Measurements from ENCODE around the gene FCER1G.
A peak's percentile ranks its signal among the peaks of the same experiment; 100 is the strongest.

The FCER1G gene

DNA sequence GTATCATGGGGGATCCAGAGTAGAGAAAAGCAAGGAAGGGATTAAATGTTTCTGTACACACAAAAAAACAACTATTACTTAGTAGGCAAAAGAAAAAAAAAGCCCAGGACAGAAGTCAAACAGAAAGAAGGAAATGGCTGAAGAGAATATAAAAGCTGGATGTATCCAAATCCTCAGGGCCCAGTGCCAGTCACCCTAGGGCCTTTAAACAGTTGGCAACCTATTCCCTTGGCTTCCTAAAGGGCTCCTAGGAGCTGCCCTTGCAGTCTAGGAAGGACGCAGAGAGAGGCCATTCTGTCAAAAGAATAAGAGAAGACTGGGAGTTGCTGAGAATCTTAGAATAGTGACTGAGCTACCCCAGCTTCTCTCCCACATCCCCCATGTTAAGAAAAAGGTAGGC, 42.7 kb upstream of the FCER1G start:
- TF ChIP-seq, protein P1, sequence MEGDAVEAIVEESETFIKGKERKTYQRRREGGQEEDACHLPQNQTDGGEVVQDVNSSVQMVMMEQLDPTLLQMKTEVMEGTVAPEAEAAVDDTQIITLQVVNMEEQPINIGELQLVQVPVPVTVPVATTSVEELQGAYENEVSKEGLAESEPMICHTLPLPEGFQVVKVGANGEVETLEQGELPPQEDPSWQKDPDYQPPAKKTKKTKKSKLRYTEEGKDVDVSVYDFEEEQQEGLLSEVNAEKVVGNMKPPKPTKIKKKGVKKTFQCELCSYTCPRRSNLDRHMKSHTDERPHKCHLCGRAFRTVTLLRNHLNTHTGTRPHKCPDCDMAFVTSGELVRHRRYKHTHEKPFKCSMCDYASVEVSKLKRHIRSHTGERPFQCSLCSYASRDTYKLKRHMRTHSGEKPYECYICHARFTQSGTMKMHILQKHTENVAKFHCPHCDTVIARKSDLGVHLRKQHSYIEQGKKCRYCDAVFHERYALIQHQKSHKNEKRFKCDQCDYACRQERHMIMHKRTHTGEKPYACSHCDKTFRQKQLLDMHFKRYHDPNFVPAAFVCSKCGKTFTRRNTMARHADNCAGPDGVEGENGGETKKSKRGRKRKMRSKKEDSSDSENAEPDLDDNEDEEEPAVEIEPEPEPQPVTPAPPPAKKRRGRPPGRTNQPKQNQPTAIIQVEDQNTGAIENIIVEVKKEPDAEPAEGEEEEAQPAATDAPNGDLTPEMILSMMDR (conservative IDR thresholded peaks at IDR 0.05; ENCODE audit: low read length): no peak

DNA sequence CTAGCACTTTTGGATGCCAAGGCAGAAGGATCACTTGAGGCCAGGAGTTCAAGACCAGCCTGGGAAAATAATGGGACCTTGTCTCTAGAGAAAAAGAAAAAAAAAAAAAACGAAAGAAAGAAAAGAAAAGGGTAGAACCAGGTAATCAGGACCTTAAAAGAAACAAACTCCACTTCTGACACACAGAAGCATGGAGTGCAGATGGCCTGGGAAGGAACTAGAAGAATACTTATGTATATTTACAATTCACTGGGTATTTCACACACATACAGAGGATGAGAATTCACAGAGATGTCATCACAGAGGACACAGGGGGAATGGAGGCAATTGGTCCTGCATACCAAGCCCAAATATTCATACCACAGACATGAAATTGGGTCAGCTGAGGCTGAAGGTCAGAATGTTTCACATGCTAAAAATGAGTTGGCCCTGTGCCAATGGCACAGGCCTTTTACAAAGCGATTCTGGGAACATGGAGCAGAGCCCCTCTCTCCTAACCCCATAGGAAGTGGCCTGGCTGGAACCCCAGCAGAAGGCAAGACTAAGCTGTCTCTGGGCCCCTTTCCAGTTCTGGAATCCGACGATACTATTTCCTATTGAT, 42.2 kb upstream of the FCER1G start:
- TF ChIP-seq, protein P1 (conservative IDR thresholded peaks at IDR 0.05; ENCODE audit: low read length): no peak
- no peak overlapping the region for H3K4me3 ChIP-seq (ENCODE audit: low read length)
- DNase-seq (ENCODE audit: low read depth): peak; percentile 100

More for the DNA sequence above, 42.7 kb upstream of the FCER1G start:
- no peak for DNase-seq (ENCODE audit: low read depth)
- H3K4me3 ChIP-seq (ENCODE audit: low read length): no peak overlapping the region

DNA sequence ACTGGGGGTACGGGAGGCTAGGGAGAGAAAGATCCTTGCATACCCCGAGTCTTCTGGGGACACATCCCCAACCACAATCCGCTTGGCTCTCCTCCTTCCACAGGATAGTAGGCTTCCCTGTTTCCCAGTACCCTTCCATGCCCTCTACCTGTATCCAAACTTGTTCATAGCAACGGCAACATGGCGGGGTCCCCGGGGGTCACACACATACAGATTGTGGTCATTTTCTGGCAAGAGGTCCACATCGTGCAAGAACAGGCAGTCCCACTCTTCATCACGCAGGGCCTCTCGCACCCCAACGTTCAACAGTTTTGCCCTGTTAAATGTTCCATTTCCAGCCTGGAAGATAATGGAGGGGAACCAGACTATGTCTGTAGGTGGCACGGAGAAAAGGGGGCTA, 41.4 kb upstream of the FCER1G start:
- H3K4me3 ChIP-seq (ENCODE audit: low read length): no peak overlapping the region
- no peak for DNase-seq (ENCODE audit: low read depth)
- TF ChIP-seq, protein P1 (conservative IDR thresholded peaks at IDR 0.05; ENCODE audit: low read length): no peak

DNA sequence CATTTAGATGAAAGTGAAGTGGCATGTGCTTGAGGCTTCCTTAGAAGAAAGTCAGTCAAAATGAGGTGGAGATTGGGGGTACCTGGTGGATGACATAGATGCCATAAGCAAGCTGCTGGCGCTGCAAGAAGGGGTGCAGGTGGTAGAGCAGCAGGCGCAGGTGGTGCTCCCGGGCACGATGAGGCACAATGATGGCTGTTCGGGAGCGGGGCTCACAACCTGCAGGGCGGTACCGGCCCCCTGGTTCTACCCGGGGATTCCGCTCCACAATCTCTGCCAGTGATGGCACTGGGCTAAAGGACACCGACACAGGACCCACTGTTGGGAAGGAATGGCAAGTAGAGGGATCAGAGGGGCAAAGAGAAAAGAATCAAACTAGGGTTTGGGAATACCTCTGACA, 40.2 kb upstream of the FCER1G start:
- no peak for DNase-seq (ENCODE audit: low read depth)
- TF ChIP-seq, protein P1 (conservative IDR thresholded peaks at IDR 0.05; ENCODE audit: low read length): no peak
- no peak overlapping the region for H3K4me3 ChIP-seq (ENCODE audit: low read length)

DNA sequence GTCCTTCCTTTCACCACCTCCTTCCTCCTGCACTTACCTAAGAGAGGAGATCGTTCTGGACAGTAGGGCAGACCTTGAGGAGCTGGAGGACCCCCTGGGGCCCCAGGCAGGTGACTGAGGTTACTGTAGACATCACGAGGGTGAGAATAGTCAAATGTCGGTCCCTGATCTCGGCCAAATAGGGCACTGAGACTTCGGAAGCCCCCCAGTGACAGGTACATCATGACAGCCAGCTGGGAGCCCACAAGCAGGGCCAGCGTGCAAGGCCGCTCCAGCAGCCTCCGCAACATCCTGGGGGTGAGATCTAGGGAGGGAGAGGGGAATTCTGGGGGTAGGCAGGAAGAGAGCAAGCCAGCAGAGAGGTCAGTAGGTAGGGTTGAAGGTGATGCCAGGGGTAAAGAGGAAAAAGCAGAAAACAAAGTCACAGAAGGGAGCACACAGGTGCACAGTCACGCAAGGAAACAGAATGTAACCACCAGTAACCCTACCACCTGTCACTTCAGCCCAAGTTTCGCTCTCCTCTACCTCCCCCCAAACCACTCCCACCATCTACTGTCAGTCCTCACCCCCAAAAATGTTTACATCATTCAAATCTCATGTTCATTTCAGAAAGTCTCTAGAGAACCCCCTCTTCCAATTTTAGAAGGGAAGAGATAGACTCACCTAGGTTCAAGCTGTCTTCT, 39.2 kb upstream of the FCER1G start:
- H3K4me3 ChIP-seq (ENCODE audit: low read length): peak overlapping the region; percentile 98

DNA sequence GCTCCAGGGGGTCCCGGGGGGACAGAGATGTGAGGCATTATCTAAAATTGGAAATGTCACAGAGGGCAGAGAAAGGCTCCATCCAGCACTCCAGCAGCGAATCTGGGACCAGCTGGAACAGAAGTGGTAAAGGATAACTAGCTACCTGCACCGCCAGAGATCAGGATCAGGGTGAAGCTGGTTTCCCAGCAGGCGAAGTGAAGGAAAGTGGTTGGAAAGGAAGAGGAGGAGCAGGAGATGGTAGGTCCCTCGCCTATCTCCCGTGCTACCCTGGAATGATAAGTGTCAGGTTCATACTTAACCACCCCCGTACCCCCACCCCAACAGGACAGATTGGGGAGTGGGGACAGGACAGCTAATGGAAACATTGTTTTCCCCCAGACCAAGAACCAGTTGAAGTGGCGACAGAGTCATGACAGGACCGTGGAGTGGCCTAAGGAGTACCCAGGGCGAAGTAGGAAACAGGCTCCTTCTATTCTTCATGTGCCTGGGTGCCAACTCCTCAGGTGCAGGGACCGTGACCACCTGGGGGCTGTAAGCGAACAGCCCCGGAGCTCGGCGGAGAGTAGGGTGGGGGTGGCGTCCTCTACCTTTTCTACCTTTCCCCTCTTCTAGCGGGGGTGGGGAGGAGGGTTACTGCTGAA, 38.5 kb upstream of the FCER1G start:
- TF ChIP-seq, protein P1 (conservative IDR thresholded peaks at IDR 0.05; ENCODE audit: low read length): no peak
- H3K4me3 ChIP-seq (ENCODE audit: low read length): peak overlapping the region; percentile 98
- no peak for DNase-seq (ENCODE audit: low read depth)

More for the DNA sequence above, 39.2 kb upstream of the FCER1G start:
- DNase-seq (ENCODE audit: low read depth): no peak
- TF ChIP-seq, protein P1 (conservative IDR thresholded peaks at IDR 0.05; ENCODE audit: low read length): no peak
